ENCODE measurements around the gene NAV3.

GRCh38 chr12:78099806-78100205, 269.1 kb downstream of the NAV3 start:
- TF ChIP-seq CTCF (IDR thresholded peaks at IDR 0.05) (no peak), POLR2AphosphoS5 (IDR thresholded peaks at IDR 0.05; ENCODE audit: insufficient read depth in 1 of 2, low read depth in 1 of 2) (no peak), POLR2A (IDR thresholded peaks at IDR 0.05) (no peak)
